Testis (tissue), 2 donors: ENCODE results near the gene FAM131C.

Source experiments
- POLR2A ChIP-seq: fragments of 450-650 bp; IDR thresholded peaks from one replicate; pipeline ENCODE4 v1.6.1; 2017; ENCODE audit warnings: antibody characterized with exemption, mild to moderate bottlenecking, moderate library complexity
- TF ChIP-seq, protein P1 (sequence below), 3 experiments: fragments of 450-650 bp in 2 of 3; fragments of 200-600 bp in 1 of 3; sonication (generic) in 1 of 3; IDR thresholded peaks; one replicate each; pipeline ENCODE4 v1.5.1; 2016 to 2019; ENCODE audit warnings: antibody characterized with exemption in 3 of 3, mild to moderate bottlenecking in 2 of 3, moderate library complexity in 1 of 3

DNA sequence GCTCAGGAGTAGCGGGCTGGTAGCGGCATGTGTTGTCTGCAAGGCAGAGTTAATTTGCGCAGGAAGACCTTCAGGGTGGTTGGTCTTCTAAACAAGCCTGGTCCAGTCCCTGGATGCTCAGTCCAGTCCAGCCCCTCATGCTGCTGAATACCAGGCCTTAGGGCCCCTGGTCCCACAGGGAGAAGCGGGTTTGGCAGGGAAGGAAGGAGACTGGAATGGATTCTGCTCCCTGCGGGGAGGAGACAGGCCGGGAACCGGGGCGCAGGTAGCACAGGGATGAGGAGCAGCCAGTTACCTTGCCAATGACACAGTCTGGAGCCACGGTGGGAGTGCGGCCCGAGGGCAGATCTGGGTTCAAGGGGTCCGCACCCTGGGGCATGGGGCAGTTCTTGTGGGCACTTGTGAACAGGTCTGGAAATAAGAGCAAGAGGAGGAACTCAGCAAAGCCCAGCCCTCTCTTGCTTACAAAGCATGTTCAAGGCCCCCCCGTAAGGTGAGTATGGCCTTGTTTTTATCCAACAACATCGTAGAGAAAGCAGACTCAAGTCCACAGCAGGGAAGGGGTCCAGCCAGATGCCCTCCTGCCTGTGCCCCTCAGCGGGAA is 10.1 kb downstream of the FAM131C start:
- TF ChIP-seq, protein P1, sequence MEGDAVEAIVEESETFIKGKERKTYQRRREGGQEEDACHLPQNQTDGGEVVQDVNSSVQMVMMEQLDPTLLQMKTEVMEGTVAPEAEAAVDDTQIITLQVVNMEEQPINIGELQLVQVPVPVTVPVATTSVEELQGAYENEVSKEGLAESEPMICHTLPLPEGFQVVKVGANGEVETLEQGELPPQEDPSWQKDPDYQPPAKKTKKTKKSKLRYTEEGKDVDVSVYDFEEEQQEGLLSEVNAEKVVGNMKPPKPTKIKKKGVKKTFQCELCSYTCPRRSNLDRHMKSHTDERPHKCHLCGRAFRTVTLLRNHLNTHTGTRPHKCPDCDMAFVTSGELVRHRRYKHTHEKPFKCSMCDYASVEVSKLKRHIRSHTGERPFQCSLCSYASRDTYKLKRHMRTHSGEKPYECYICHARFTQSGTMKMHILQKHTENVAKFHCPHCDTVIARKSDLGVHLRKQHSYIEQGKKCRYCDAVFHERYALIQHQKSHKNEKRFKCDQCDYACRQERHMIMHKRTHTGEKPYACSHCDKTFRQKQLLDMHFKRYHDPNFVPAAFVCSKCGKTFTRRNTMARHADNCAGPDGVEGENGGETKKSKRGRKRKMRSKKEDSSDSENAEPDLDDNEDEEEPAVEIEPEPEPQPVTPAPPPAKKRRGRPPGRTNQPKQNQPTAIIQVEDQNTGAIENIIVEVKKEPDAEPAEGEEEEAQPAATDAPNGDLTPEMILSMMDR (IDR thresholded peaks at IDR 0.05), result no peak
- TF ChIP-seq POLR2A, result no peak
